OCI-LY7 (cell line): Measurements from ENCODE around the gene FEZF2.

Experiments
- EZH2phosphoT487 ChIP-seq: fragments of 200-600 bp; sonication (generic); IDR thresholded peaks from 2 replicates; pipeline ENCODE4 v1.6.1; 2018; ENCODE audit warnings: low read depth, borderline replicate concordance, mild to moderate bottlenecking, mixed run types, antibody characterized with exemption, low read length, moderate library complexity, mixed read lengths
- TF ChIP-seq, protein P1 (sequence below): fragments of 200-600 bp; sonication (generic); conservative IDR thresholded peaks from 2 replicates; pipeline ENCODE4 v1.5.1; 2014; ENCODE audit warnings: mild to moderate bottlenecking, antibody characterized with exemption, low read length, moderate library complexity, mixed read lengths

DNA sequence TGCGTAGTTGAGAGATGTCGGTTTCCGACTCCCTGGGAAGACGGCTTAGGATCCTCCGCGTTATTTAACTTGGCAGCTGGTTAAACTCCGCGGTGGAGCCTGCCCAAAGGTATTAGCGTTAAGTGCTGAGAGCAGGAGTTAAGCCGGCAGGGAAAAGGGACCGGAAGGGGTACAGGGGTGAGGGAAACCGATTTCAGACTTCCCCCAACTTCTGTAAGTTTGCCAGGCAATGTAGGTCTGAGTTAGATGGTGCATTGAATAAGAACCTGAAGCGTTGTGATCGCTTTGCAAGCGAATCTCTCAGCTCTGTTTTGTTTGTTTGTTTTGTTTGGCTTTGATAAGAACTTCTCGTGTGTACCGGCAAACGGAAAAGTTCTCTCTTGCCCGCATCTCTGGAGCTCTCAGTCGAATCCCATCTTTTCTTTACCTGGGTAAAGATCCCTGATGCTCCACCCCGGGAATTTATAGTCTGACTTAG lies 6.0 kb upstream of the FEZF2 start:
- TF ChIP-seq, protein P1, sequence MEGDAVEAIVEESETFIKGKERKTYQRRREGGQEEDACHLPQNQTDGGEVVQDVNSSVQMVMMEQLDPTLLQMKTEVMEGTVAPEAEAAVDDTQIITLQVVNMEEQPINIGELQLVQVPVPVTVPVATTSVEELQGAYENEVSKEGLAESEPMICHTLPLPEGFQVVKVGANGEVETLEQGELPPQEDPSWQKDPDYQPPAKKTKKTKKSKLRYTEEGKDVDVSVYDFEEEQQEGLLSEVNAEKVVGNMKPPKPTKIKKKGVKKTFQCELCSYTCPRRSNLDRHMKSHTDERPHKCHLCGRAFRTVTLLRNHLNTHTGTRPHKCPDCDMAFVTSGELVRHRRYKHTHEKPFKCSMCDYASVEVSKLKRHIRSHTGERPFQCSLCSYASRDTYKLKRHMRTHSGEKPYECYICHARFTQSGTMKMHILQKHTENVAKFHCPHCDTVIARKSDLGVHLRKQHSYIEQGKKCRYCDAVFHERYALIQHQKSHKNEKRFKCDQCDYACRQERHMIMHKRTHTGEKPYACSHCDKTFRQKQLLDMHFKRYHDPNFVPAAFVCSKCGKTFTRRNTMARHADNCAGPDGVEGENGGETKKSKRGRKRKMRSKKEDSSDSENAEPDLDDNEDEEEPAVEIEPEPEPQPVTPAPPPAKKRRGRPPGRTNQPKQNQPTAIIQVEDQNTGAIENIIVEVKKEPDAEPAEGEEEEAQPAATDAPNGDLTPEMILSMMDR = no peak
- TF ChIP-seq EZH2phosphoT487 = no peak
